D721Med (cell line): Measurements from ENCODE around the gene APCDD1.

ENCODE experiments used
- DNase-seq: peaks from one replicate; pipeline ENCODE4 v3.0.0; 2011; ENCODE audit warnings: low spot score; ENCODE audit not compliant: insufficient read length
- FAIRE-seq: peaks from 2 replicates; lab custom pipeline; 2011; peaks lifted over from hg19 to GRCh38; lab: Jason Lieb, UNC
- TF ChIP-seq, protein P1 (sequence below): IDR thresholded peaks from 2 replicates; pipeline ENCODE4 v1.5.1; 2012; ENCODE audit warnings: mild to moderate bottlenecking, control low read depth; ENCODE audit not compliant: insufficient read depth; ENCODE audit errors: missing control alignments

The APCDD1 gene

DNA sequence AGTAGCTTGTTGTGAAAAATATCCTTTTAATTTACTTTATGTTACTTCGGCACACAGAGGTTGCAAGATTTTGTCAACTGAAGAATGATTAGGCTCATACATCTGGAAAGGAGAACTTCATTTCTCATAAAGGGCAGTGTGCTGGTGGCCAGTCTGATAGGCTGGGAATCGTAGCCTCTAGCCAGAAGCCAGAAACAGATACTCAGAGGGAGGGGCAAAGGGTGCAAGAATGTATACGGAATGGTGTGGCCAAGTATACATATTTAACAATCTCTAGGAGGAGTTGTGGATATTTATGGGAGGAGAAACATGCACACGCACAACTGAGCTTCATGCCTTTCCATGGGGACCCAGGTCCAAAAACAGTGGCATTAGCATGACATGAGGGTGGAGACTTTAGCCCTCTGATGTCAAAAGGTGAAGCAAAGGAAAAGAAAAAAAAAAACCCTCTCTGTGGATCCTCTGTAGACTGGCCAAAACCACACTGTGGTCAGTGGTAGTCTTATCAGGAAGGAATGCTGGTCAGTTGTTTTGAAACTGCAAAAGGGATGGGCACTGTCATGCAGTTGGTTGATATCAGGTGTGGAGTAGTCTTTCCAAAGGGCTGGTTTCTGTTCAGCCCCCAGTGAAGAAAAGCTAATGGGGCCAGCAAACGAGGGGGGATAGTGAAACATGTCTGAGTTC, 34.9 kb upstream of the APCDD1 start:
- TF ChIP-seq, protein P1, sequence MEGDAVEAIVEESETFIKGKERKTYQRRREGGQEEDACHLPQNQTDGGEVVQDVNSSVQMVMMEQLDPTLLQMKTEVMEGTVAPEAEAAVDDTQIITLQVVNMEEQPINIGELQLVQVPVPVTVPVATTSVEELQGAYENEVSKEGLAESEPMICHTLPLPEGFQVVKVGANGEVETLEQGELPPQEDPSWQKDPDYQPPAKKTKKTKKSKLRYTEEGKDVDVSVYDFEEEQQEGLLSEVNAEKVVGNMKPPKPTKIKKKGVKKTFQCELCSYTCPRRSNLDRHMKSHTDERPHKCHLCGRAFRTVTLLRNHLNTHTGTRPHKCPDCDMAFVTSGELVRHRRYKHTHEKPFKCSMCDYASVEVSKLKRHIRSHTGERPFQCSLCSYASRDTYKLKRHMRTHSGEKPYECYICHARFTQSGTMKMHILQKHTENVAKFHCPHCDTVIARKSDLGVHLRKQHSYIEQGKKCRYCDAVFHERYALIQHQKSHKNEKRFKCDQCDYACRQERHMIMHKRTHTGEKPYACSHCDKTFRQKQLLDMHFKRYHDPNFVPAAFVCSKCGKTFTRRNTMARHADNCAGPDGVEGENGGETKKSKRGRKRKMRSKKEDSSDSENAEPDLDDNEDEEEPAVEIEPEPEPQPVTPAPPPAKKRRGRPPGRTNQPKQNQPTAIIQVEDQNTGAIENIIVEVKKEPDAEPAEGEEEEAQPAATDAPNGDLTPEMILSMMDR, result no peak
- DNase-seq (no peak), FAIRE-seq (no peak)

DNA sequence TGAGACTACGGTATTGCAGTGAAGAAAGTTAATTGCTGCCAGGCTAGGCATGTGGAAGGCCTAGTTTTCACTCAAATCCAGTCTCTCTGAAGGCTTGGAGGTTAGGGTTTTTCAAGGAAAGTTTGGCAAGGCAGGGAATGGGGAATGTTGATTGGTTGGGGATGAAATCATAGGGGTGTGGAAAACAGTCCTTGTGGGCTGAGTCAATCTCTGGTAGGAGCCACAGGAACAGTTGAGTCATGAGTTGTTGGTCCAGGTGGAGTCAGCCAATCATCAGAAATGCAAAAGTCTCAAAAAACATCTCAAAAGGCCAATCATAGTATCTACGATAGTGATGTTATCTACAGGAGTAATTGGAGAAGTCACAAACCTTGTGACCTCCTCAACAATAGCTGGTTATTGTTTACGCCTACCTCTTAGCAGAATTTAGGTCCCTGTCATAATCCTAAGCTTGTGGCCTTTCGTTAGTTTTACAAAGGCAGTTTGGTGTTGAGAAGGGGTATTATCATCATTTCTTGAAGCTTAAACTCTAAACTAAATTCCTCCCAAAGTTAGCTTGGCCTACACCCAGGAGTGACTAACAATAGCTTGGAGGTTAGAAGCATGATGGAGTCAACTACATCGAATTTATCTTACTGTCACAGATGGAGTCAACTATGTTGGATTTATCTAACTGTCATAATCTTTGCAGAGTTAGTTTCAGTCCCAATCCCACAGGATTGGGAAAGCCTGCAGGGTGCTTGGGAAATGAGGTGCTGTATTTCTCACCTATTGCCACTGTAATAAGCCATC, 33.7 kb upstream of the APCDD1 start:
- DNase-seq (no peak), FAIRE-seq (no peak)
- TF ChIP-seq, protein P1, result no peak

- TF ChIP-seq, protein P1, result no peak
- FAIRE-seq, result no peak
- no peak for DNase-seq
Measured at GRCh38 chr18:10421859-10422258, 32.6 kb upstream of the APCDD1 start.

DNA sequence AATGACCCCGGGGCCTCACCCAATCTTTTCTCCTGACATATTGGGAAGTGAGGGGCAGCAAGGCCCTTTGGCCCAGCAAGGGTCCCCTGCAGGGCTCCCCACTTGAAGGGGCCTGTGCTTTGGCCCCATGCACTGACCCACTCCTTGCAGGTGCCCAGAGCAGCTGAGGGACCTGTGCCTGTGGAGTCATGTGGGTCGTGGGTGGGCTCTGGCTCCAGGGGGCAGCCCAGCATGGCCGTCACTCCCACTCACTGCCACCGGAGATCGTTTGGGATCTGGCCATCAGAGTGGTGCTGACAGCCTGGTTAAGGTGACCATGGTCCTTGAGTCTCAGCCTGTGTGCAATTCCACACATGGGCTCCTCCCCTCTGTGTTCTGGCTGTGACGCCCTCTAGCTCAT, 31.7 kb upstream of the APCDD1 start:
- TF ChIP-seq, protein P1, result no peak
- no peak for FAIRE-seq
- DNase-seq, result no peak

- no peak for FAIRE-seq
- DNase-seq, result no peak
- TF ChIP-seq, protein P1, result no peak
Measured at GRCh38 chr18:10424585-10425307, 29.7 kb upstream of the APCDD1 start.

DNA sequence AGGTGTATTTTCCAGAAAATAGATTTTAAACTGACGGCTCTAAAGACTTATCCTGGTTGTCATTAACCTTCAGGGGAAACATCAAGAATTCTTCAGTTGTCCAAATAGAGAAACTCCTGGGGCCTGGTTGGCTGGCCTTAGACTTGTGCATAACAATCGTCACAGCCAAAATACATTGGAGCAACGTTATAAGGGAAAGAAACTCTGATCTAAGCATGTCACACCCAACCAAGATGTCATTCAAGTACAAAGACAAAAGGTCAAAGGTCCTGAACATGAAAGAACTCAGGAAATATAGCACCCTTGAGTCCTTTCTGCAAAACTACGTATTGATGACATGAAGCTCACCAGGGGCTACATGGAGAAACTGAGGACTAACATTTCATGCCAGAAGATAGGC, 23.8 kb upstream of the APCDD1 start:
- DNase-seq, result no peak
- TF ChIP-seq, protein P1, result no peak
- no peak for FAIRE-seq

DNA sequence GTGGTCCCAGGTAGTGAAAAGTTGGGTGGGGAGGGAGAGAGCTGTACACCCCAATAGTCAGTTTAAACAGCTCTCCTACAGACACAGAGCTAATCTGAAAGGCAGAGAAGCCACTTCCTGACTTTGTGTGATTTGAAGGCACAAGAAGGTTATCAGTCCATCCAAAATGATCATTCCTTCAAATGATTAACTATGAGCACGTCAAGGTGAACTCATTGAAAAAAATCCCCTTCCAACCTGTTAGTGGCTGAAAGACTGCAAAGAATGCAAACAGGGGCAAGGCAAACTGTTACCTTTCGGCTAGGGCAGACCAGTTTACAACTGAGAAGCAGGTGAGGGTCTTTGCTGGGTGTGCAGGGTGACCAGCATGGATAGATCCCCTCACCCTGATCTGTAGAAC, 22.8 kb upstream of the APCDD1 start:
- FAIRE-seq (no peak), DNase-seq (no peak)
- TF ChIP-seq, protein P1, result no peak
